Nasal cavity respiratory epithelium epithelial cell of viscerocranial mucosa (primary cell): ENCODE measurements around the gene SLC25A39. TPM values are rescaled to one million over a fixed set of nuclear protein-coding genes. Genes with fewer than 3 reads are reported as not detected.

Source experiments
- total RNA-seq: library from RNA; depleted of rRNA; stranded (reverse); fragments of >200 nt; gene quantifications from 2 replicates; pipeline ENCODE4 v1.2.3, GENCODE V29; 2014

The SLC25A39 gene, protein sequence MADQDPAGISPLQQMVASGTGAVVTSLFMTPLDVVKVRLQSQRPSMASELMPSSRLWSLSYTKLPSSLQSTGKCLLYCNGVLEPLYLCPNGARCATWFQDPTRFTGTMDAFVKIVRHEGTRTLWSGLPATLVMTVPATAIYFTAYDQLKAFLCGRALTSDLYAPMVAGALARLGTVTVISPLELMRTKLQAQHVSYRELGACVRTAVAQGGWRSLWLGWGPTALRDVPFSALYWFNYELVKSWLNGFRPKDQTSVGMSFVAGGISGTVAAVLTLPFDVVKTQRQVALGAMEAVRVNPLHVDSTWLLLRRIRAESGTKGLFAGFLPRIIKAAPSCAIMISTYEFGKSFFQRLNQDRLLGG
- total RNA-seq, result 91.2 and 133 TPM in 2 replicates

DNA sequence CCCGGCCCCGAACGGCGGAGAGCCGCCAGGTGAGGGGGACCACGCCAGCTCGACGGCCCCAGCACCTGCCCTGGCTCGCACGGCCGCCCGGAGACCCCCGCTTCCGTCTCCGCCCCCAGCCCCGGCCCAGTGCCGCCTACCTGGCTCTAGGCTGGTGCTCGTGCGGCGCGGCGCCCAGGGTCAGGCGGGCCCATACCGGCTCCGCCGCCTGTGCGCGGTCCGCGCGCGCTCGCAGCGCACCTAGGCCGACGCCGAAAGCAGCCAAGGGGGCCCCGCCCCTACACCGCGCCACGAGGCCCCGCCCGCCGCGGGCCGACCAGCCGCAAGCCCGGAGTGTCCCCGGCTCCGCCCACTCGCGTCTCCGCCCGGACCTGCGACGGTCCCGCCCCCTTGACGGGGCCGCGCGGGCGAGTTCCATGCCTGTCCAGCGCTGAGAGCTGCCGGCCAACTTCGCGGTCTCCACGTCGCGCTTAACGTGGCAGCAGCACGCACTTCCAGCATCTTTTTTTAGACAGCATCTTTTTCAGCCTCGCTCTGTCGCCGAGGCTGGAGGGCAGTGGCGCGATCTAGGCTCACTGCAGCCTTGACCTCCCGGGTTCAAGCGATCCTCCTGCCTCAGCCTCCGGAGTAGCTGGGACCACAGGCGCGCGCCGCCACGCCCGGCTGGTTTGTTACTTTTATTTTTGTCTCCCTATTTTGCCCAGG lies at the start of gene SLC25A39:
SLC25A39 (minus strand) TSS at position 253 of the 705 bp plus-strand sequence. CDS start 1,261 bp downstream, outside the sequence.

DNA sequence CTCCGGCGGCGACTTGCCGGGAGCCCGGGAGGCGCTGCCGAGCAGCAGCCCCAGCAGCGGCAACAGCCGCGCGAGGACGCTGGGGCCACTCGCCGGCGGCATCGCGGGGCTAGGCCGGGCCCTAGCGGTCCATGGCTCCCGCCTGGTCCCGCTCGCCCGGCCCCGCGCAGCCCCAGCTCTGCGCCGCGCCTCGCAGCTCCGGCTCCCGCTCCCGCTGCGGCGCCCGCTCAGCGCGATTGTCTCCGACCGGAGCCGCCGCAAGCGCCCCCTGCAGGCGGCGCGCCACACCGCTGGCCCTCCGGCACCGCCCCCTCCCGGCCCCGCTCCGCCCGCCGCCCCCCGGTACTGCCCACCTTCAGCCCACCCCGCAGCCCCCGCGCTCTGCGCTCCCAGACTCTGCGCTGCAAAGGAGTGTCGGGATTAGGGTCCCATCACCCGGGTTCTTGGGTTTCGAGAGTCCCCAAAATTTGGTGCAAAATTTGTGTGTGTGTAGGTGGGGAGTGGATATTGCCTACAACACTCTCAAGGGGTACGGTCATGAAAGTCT lies 39.1 kb upstream of the SLC25A39 start, which contains the start of gene FAM171A2:
FAM171A2 (minus strand) TSS at position 241 of the 547 bp plus-strand sequence; CDS start at position 102, 139 bp downstream.

DNA sequence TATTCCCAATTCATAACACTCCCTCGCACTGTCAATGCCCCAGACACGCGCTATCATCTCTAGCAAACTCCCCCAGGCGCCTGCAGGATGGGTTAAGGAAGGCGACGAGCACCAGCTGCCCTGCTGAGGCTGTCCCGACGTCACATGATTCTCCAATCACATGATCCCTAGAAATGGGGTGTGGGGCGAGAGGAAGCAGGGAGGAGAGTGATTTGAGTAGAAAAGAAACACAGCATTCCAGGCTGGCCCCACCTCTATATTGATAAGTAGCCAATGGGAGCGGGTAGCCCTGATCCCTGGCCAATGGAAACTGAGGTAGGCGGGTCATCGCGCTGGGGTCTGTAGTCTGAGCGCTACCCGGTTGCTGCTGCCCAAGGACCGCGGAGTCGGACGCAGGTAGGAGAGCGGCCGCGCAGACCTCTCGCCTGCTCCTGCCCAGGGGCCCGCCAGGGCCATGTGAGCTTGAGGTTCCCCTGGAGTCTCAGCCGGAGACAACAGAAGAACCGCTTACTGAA lies 20.4 kb upstream of the SLC25A39 start, which contains the start of gene GRN:
GRN (plus strand) TSS at position 364 of the 515 bp plus-strand sequence. CDS start 3,863 bp downstream, outside the sequence.

DNA sequence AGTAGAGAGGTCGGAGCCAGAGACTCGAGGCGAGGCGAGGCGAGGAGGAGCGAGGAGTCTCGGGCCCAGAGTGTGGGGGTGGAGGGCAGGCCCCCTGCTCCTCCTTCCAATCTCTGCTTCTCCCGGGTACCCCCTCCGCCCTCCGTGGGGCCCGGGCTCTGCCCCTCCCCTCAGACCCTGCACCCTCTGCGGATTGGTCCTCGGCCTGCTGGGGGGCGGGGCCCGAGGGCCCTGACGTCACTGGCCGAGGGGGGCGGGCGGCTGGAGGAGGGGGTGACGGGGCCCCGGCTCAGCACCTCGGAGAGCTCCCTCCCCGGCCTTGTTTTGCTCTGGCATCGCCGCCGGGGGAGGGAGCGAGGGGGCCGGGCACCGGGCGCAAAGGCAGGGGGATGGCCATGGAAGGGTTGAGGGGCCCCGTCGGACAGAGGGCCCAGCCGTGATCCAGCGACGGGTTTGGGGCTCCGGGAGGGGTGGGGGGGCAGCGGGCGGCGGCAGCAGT lies 16.3 kb downstream of the SLC25A39 start, which contains the start of gene RUNDC3A:
RUNDC3A (plus strand) TSS at position 282 of the 499 bp plus-strand sequence. CDS start 232 bp downstream, outside the sequence.

Other genes starting within 250 kb of the SLC25A39 start
- 18.5 and 41.2 TPM in 2 replicates for gene HDAC5, start 201.2 kb downstream of the SLC25A39 start, total RNA-seq
- 0.21 and 0.68 TPM in 2 replicates for gene HROB, start 182.9 kb downstream of the SLC25A39 start, total RNA-seq
- not detected in 2 replicates for gene ASB16, start 154.1 kb downstream of the SLC25A39 start, total RNA-seq
- 21.9 and 33.1 TPM in 2 replicates for gene TMUB2, start 137.9 kb downstream of the SLC25A39 start, total RNA-seq
- 56.0 and 56.3 TPM in 2 replicates for gene ATXN7L3, start 124.9 kb downstream of the SLC25A39 start, total RNA-seq
- 29.7 and 50.3 TPM in 2 replicates for gene UBTF, start 105.1 kb downstream of the SLC25A39 start, total RNA-seq
- gene SLC4A1, start 56.7 kb downstream of the SLC25A39 start, total RNA-seq, result not detected in 2 replicates
- gene RUNDC3A, start 16.2 kb downstream of the SLC25A39 start, total RNA-seq, result 0.57 and 3.4 TPM in 2 replicates
- 763 and 1,739 TPM in 2 replicates for gene GRN, start 20.5 kb upstream of the SLC25A39 start, total RNA-seq
- 0.34 and 1.4 TPM in 2 replicates for gene FAM171A2, start 39.0 kb upstream of the SLC25A39 start, total RNA-seq
- under 0.01 and 0.07 TPM in 2 replicates for gene ITGA2B, start 64.8 kb upstream of the SLC25A39 start, total RNA-seq
- gene GPATCH8, start 178.6 kb upstream of the SLC25A39 start, total RNA-seq, result 10.3 and 27.0 TPM in 2 replicates
- gene FZD2, start 232.7 kb upstream of the SLC25A39 start, total RNA-seq, result 0.34 and 0.64 TPM in 2 replicates